Duodenal mucosa (tissue), 2 donors: ENCODE data around the gene TMEM9.
A peak's percentile ranks its signal among the peaks of the same experiment; 100 is the strongest.

Experiments used
- H3K27ac ChIP-seq: one replicate; pipeline ENCODE4 v1.7.0; 2013; ENCODE audit warnings: low read depth, low read length
- H3K27me3 ChIP-seq, 2 donors: one replicate each; pipeline ENCODE4 v1.7.0; 2013; ENCODE audit warnings: low read length in 2 of 2, control low read depth in 1 of 2; ENCODE audit not compliant: insufficient read depth in 2 of 2, control insufficient read depth in 1 of 2
- H3K36me3 ChIP-seq, 2 donors: one replicate each; pipeline ENCODE4 v1.7.0; 2013; ENCODE audit warnings: low read length in 2 of 2, control low read depth in 1 of 2; ENCODE audit not compliant: insufficient read depth in 2 of 2, control insufficient read depth in 1 of 2
- H3K4me1 ChIP-seq, 2 donors: one replicate each; pipeline ENCODE4 v1.7.0; 2013; ENCODE audit warnings: low read length in 2 of 2, control low read depth in 1 of 2; ENCODE audit not compliant: insufficient read depth in 2 of 2, control insufficient read depth in 1 of 2
- H3K4me3 ChIP-seq, 2 donors: one replicate each; pipeline ENCODE4 v1.7.0; 2013; ENCODE audit warnings: low read length in 2 of 2, low read depth in 1 of 2
- H3K9ac ChIP-seq, 2 donors: one replicate each; pipeline ENCODE4 v1.7.0; 2013; ENCODE audit warnings: low read length in 2 of 2, low read depth in 1 of 2
- H3K9me3 ChIP-seq, 2 donors: one replicate each; pipeline ENCODE4 v1.7.0; 2013; ENCODE audit warnings: low read length in 2 of 2, control low read depth in 1 of 2; ENCODE audit not compliant: control insufficient read depth in 1 of 2

TMEM9 gene

GRCh38 chr1:201175820-201176500, 21.7 kb upstream of the TMEM9 start:
- H3K4me1 ChIP-seq = peaks cover 20 to 35% of the 10 kb centered on the region in 2 donors
- peaks cover 0 to 2% of the 10 kb centered on the region in 2 donors for H3K27me3 ChIP-seq
- H3K9me3 ChIP-seq = peaks cover 0 to 2% of the 10 kb centered on the region in 2 donors
- no peak overlapping the region for H3K9ac ChIP-seq
- H3K4me3 ChIP-seq = no peak overlapping the region
- no peaks in the 10 kb centered on the region for H3K36me3 ChIP-seq
- H3K27ac ChIP-seq = no peak overlapping the region

GRCh38 chr1:201173736-201174135, 19.5 kb upstream of the TMEM9 start:
- Histone ChIP-seq H3K9ac (no peak overlapping the region), H3K27me3 (no peaks in the 10 kb centered on the region), H3K4me3 (no peak overlapping the region), H3K27ac (no peak overlapping the region), H3K4me1 (peaks cover 20 to 35% of the 10 kb centered on the region in 2 donors), H3K36me3 (no peaks in the 10 kb centered on the region), H3K9me3 (peaks cover 0 to 2% of the 10 kb centered on the region in 2 donors)

GRCh38 chr1:201172999-201173610, 18.8 kb upstream of the TMEM9 start:
- Histone ChIP-seq H3K27me3 (no peaks in the 10 kb centered on the region), H3K9me3 (no peaks in the 10 kb centered on the region), H3K4me1 (peaks cover 20 to 35% of the 10 kb centered on the region in 2 donors), H3K9ac (no peak overlapping the region), H3K4me3 (no peak overlapping the region), H3K27ac (no peak overlapping the region), H3K36me3 (no peaks in the 10 kb centered on the region)

GRCh38 chr1:201172326-201172725, 18.1 kb upstream of the TMEM9 start:
- Histone ChIP-seq H3K27ac (no peak overlapping the region), H3K36me3 (no peaks in the 10 kb centered on the region), H3K4me1 (peaks cover 20 to 35% of the 10 kb centered on the region in 2 donors), H3K4me3 (no peak overlapping the region), H3K9me3 (no peaks in the 10 kb centered on the region), H3K9ac (no peak overlapping the region), H3K27me3 (no peaks in the 10 kb centered on the region)

DNA sequence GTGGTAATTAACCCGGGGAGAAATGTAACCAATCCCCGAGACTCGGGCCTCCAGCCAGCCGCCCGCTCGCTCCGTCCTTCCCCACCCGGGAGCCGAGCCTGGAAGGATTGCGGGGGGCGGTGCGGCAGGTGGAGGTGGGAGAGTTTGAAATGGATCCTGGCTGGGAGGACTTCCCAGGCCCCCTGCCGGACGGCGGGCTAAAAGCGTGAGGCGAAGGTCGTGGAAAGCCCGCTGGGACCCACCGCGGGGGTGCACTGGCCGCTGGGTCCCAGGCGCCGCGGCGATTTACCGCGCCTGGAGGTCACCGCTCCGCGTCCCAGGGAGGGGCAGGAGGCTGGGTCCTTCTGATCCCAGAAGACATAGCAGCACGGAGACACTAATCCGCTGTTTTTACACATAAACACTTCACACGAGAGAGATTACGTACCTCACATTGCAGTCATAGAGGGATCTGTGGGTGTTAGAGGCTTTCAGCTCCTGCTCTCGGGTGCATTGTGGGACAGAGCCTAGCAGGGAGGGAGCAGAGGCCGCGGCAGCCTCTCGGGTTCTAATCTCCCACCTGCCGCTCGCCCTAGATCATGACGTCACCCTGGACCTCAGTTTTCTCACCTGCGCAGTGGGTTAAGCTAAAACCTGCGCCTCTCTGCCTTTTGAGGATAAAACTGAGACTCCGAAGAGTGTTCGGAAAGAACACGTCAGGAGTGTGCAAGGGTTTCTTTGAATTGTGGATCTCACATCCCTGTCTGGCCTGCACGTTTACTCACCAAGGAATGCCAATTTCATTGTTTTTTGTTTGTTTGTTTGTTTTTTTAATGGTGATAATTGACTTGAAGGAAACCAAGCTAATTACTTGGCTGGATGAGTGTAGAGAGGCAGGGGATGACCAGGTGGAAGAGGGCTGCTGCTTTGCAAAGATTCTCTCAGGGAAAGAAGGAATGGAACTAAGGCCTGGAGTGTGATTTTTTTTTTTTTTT, 17.1 kb upstream of the TMEM9 start:
- Histone ChIP-seq H3K36me3 (no peaks in the 10 kb centered on the region), H3K27ac (peak overlapping the region; percentile 81), H3K9ac (peak overlapping the region; percentile 68 to 80), H3K4me3 (peak overlapping the region; percentile 71 to 76), H3K27me3 (no peaks in the 10 kb centered on the region), H3K9me3 (no peaks in the 10 kb centered on the region), H3K4me1 (peaks cover 16 to 27% of the 10 kb centered on the region in 2 donors)

DNA sequence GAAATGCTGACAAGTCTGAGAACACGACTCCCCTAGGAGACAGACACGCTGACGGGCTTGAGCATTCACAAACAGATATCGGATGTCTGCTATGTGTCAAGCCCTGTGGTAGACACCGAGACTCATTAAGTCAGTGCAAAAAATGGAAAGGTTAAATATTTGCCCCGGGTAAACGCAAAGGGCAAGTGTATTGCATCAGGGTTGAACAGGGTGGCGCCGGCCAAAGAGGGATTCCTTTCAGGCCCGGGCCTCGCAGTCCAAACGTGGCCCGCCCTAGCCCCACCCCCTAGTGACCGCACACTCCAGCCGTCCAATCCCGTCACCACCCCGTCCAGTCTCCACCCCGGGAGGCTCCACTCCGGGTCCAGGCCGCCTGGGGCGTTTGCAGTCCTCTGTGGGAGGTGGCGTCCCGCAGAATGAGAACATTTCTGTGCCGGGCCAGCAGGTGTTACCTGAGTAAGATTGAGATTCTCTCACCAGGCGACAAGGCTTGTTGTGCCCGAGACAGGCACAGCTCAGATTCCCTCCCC, 16.3 kb upstream of the TMEM9 start:
- Histone ChIP-seq H3K4me1 (peaks cover 16 to 24% of the 10 kb centered on the region in 2 donors), H3K9me3 (no peaks in the 10 kb centered on the region), H3K36me3 (no peaks in the 10 kb centered on the region), H3K9ac (peak overlapping the region; percentile 68 to 80), H3K27me3 (no peaks in the 10 kb centered on the region), H3K4me3 (peak overlapping the region; percentile 71 to 76), H3K27ac (peak overlapping the region; percentile 81)

DNA sequence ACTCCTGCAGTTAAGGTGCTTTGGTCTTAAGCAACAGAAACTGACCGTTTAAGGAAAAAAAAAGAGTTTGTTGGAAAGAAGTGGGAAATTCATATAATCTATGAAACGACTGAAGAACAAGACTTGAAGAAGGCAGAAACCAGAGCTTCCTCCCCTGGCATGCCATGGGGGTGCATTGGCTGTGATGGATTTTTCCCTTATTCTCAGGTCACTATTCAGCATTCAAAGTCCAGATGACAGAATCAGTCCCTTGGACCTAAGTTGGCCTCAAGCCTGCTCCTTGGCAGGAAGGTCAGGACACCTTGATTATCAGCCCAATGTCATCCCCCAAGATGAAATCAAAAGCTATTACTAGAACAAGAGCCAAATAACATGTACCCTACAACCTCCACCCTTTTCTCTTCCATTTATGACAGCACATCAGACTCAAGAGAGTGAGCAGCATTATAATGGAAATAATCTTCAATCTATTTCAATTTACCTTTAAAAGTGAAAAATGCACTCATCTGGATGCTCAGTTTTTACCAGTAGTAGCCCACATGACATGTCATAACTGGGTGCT, 15.8 kb upstream of the TMEM9 start:
- H3K27ac ChIP-seq = peak overlapping the region; percentile 81
- no peaks in the 10 kb centered on the region for H3K9me3 ChIP-seq
- H3K36me3 ChIP-seq = no peaks in the 10 kb centered on the region
- no peak overlapping the region for H3K9ac ChIP-seq
- H3K4me3 ChIP-seq = peak overlapping the region; percentile 33 to 76
- peaks cover 16 to 18% of the 10 kb centered on the region in 2 donors for H3K4me1 ChIP-seq
- no peaks in the 10 kb centered on the region for H3K27me3 ChIP-seq

DNA sequence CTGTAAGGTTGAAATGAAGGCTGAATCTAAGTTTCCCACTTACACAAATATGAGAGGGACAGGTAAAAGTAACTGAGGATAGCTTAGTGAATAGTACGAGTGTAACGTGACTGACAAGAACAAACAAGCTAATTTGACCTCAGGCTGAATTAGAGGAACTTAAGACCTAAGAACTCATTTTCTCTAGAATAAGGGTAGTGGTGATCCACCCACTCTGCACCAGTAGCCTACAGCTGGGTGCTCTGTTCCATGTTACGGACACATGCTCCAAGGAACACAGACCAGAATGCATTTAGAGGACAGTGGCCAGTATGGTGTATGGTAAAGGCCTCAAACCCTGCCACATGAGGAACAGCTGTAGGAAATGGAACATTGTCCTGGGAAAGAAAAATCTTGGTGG, 14.9 kb upstream of the TMEM9 start:
- Histone ChIP-seq H3K4me3 (no peak overlapping the region), H3K27ac (no peak overlapping the region), H3K9ac (no peak overlapping the region), H3K4me1 (peaks cover 16% of the 10 kb centered on the region in 2 donors), H3K36me3 (no peaks in the 10 kb centered on the region), H3K27me3 (no peaks in the 10 kb centered on the region), H3K9me3 (no peaks in the 10 kb centered on the region)

DNA sequence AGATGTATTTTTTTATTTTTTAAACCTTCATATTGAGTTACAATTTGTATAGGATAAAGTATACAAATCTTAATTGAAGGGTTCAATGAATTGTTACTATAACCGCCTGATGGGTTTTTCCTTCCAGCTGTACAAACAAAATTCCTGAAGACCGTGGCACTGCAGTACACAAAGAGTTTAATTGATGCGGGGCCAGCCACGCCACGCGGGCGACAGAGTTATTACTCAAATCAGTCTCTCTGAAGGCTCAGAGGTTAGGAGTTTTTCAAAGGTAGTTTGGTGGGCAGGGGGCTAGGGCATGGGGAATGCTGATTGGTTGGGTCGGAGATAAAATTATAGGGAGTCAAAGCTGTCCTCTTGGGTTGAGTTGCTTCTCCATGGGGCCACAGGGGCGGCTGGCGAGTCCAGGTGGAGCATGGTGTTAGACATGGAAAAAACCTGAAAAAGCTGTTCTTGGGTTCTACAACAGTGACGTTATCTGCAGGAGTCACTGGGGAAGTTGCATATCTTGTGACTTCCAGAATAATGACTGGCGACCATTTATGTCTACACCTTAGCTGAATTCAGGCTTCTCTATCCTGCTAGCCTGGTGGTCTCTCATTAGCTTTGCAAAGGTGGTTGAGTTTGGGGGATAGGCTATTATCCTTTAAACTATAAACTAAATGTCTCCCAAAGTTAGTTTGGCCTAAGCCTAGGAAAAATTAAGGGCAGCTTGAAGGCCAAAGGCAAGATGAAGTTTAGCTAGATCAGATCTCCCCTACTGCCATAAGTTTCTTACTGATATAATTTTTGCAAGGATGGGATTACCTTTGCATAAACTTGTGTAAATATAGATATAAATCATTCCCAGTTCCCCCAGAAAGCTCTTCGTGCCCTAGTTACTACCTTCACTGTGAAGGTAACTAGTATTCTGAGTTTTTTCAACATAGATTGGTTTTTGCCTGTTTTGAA, 13.0 kb upstream of the TMEM9 start:
- no peak overlapping the region for H3K4me3 ChIP-seq
- H3K9me3 ChIP-seq = no peaks in the 10 kb centered on the region
- H3K27ac ChIP-seq = no peak overlapping the region
- H3K36me3 ChIP-seq = no peaks in the 10 kb centered on the region
- no peaks in the 10 kb centered on the region for H3K27me3 ChIP-seq
- H3K4me1 ChIP-seq = peaks cover 9 to 13% of the 10 kb centered on the region in 2 donors
- no peak overlapping the region for H3K9ac ChIP-seq
